Stimulated activated CD4-positive, alpha-beta T cell treated with anti-CD3 and anti-CD28 coated beads, Interleukin-2, amount 100 ng/mL, for 4 hours (primary cell): ENCODE results near the gene VWA5B1.
A peak's percentile ranks its signal among the peaks of the same experiment; 100 is the strongest.
"Not testable (repeated sequence)": the region's sequence is repeated elsewhere in the genome, so short reads cannot be mapped to it uniquely, and the experiment has no call there.

ENCODE experiments used
- DNase-seq: peaks from one replicate; pipeline ENCODE4 v3.0.0-alpha.2; 2020; ENCODE audit warnings: low read depth

Gene VWA5B1, protein sequence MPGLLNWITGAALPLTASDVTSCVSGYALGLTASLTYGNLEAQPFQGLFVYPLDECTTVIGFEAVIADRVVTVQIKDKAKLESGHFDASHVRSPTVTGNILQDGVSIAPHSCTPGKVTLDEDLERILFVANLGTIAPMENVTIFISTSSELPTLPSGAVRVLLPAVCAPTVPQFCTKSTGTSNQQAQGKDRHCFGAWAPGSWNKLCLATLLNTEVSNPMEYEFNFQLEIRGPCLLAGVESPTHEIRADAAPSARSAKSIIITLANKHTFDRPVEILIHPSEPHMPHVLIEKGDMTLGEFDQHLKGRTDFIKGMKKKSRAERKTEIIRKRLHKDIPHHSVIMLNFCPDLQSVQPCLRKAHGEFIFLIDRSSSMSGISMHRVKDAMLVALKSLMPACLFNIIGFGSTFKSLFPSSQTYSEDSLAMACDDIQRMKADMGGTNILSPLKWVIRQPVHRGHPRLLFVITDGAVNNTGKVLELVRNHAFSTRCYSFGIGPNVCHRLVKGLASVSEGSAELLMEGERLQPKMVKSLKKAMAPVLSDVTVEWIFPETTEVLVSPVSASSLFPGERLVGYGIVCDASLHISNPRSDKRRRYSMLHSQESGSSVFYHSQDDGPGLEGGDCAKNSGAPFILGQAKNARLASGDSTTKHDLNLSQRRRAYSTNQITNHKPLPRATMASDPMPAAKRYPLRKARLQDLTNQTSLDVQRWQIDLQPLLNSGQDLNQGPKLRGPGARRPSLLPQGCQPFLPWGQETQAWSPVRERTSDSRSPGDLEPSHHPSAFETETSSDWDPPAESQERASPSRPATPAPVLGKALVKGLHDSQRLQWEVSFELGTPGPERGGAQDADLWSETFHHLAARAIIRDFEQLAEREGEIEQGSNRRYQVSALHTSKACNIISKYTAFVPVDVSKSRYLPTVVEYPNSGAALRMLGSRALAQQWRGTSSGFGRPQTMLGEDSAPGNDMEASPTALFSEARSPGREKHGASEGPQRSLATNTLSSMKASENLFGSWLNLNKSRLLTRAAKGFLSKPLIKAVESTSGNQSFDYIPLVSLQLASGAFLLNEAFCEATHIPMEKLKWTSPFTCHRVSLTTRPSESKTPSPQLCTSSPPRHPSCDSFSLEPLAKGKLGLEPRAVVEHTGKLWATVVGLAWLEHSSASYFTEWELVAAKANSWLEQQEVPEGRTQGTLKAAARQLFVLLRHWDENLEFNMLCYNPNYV

DNA sequence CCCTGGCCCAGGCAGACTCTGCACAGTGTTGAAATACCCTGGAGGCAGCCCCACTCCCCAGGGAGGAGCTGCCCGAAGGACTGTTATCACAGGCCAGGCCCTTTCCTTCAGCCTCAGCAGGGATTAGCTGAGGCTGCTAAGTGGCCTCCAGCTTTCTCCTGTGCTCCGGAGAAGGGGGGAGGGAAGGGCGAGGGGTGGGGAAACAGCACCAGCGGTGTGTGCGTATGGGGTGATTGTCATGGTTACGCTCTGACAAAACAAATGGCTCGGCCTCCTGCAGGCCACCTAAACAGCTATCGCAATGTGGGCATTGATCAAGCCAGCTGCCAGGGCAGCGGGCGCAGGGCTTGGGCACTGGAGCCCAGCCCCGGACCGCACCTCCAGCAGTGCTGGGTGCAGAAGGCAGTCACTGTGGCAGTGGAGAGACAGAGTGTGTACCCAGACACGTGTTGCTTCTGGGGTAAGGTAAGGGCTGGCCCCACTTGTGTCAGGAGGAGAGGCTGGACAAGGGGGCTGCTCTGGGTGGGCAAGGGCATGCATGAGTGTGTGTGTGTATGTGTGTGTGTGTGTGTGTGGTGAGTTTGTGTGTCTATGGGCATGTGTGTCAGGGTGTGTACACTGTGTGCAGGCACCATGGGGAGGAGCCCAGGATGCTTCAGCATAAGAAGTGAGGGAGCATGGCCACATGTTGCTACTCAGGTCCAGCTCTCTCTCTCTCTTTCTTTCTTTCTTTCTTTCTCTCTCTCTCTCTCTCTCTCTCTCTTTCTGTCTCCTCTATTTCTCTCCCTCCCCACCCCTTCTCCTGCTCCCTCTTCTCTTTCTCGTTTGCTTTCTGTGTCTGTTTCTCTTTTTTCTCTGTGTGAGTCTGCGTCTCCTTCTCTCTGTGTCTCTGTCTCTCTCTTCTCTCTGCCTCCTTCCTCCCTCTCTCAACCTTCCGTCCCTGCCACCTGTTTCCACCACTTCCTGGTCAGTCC, at the start of gene VWA5B1:
Gene VWA5B1 (plus strand): TSS at position 252 of the 974 bp plus-strand sequence. CDS start 19,727 bp downstream, outside the sequence.
- no peak for DNase-seq

DNA sequence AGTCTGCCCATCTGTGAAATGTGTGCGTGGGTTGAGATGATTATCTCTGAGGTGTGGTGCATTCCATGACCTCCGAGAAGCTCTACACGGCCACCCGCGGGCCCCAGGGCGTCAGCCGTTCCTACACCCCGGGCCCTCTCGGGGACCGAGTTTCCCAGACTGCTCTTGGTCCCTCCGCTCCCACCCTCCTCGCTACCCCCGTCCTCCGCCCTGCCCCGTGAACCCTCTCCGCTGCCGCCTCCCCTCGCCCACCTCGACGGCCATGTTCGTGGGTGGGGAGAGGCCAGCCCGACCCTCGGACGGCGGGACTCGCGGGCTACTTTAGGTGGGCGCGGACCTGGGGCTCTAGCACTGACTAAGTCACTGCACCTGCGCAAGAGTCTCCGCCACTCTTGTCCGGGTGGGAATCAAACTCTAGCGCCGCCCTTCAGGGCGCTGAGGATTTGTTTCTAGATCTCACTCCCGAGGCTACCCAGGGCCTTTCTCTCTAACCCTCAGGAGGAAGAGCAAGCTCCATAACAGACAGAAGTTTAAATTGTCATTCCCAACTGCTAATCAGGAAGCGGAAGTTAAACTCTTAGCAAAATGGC, 47.7 kb upstream of the VWA5B1 start:
- DNase-seq, result no peak

DNA sequence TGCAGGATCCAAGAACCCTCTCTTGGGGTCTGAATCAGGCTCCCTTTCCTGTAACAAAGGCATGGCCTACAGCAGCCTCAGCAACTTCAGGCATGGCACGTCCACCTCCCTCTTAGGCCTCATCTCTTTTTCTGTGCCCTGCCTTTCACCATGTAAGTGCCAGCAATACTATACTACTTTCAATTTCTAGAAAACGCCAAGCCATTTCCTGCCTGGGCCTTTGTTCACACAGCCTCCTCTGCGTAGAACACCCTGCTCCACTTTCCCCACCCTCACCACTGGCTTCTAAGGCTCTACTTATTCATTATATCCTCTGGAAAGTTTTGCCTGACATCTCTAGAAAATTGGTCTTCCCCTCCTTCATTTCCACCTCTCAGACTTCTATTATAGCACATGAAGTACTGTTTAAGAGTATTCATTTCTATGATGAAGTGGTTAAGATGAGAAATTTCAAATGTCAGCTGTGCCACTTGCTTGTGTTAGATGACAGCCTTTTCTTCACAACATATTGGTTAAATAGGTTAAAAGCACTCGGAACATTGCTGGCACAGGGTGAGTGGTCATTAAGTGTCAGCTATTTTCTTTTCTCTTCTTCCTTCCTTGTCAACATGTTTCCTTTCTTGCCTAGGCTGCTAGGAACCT, 41.6 kb upstream of the VWA5B1 start:
- peak; percentile 38 for DNase-seq

DNA sequence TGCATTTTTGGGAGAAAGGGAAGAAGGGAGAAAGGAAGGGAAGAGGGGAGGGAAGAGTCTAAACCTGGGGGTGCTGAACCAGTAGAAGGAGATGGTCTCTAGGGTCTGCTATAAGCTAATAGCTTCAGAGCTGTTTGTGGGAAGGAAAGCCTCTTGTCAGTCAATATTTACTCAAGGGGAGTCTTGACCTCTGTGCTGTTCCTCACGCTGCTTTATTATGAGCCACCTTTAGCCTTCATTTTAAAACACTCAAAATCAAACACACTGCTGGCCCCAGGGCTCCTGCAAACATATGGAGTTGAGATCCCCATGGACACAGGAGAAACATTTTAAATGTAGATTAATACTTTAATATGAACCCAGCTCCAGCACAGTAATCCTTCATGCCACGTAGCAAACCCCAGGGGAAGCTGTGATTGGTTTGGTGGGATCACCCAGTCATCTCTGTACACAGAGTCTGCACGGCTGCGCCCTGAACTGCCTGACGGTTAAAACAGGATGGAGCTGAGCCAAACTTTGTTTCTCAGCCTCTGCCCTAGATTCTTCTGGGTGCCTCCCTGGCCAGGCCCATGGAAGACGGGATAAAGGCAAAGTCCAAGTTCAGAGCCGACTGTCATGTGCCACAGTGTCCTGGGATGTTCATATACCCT, 40.2 kb upstream of the VWA5B1 start:
- DNase-seq, result no peak

DNA sequence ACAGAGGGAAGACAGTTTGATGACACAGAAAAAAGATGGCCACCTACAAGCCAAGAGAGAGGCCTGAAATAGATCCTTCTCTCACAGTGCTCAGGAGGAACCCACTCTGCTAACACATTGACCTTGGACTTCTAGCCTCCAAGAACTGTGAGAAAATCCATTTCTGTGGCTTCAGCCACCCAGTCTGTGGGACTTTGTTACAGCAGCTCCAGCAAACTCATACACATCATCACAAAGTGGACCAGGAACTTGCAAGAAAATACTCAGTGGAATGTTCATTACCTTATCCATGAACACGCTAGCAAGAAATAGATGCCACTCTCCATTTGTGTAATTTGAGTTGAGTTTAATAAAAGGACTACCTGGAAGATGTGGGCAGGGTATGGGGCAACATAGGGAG, 38.1 kb upstream of the VWA5B1 start:
- DNase-seq, result no peak

DNA sequence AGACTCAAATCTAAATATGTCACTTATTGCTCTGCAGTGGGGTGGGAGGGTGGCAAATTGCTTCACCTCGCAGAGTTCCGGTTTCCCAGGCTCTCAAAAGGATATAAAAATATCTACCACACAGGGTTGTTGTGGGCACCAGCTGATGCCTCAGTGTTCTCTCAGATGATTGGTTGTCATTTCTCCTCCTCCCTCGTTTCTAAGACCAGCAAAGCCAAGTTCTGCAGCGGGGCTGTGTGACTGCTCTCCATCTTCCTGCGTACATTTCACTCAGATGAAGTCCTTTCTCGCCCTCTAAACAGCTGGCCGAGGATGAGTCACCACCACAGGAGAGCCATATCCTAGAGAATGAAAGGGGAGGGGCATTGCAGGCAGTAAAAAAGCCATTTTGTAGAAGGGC, 35.0 kb upstream of the VWA5B1 start:
- no peak for DNase-seq

DNA sequence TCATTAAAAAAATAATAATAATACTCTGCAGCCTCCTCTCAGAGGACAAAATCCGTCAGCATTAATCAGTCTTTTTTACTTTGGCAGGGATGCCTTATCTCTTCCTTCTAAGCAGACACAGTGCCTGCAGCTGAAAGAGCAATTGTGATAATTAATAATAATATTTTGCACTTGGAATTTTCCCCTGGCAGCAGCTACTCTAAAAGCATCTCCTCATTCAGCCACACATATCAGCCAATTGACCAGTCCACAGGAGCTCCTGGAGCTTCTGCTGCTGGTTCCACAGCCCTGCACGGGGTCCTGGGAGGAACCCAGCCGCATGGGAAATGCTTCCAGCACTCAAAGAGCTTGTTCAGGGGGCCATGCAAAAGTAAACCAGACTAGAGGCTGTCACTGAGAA, 31.0 kb upstream of the VWA5B1 start:
- no peak for DNase-seq

- no peak for DNase-seq
These were observed 29.6 kb upstream of the VWA5B1 start for GRCh38 chr1:20261095-20261494.

GRCh38 chr1:20262810-20263534, 27.7 kb upstream of the VWA5B1 start:
- no peak for DNase-seq

DNA sequence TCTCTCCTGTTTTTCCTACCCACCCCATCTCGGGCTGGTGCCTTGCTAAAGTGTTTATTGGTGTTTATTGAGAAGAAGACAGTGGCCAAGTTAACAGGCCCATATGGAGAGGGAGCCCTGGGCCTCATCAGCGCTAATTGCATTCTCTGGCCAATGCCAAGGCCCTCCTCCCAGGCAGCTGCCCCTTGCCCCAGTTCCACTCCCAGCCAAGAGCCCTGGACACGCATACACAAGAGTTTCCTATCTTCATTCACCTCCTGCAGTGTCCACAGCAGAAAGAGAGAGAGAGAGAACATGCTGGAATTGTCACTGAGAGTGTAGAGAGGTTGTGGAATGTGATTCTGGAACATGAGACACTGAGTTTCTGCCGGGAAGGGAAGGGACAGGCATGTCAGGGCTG, 25.4 kb upstream of the VWA5B1 start:
- DNase-seq, result no peak

DNA sequence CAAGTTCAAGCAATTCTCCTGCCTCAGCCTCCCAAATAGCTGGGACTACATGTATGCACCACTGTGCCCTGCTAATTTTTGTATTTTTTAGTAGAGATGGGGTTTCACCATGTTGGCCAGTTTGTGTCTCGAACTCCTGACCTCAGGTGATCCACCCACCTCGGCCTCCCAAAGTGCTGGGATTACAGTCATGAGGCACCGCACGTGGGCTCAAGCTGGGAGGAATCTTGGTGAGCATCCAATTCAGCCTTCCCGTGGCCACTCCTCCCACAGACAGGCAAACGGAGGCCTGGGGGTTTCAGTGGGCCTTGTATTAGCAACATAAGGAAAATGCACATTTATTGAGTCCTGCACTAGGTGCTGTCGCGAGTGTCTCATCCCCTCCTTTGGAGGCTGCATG, 24.5 kb upstream of the VWA5B1 start:
- no peak for DNase-seq

- DNase-seq, result no peak
These were observed 24.0 kb upstream of the VWA5B1 start for GRCh38 chr1:20266642-20267041.

DNA sequence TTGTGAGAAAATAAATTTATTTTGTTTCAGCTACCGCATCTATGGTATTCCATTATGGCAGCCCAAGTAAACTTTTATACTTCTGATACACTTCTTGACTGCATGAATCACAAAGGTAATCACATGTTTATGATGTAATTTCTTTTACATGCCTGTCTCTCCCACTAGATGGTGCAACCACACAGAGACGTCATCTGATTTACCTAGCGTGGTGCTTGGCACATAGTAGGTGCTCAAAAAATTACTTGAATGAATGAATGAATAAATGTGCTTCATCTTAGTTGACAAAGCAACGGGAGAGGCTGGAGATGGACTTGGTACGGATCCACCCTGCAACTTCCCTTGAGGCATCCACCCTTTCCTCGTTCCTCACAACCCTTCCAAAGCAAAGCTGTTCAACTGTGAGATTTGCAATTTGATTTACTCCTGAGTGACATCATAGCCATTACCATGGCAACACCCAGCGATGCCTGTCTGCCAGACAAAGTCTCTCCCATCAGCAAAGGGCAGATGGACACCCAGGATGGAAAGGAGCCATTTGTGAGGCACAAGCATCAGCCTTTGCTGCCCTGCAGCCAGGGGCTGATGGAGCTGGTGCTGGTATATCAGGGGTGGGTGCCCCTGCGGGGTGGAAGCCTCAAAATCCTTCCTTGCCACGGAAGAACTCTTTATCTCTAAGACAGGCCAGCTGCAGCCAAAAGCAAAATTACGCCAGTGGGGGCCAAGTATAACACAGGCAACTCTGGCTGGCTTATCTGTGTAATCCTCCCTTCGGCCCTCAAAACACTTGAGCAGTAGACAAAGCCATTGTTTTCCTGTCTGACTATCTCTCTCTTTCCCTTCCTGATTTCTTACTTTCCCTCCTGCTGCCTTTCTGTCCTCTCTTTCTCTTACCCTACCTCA, 18.9 kb upstream of the VWA5B1 start:
- no peak for DNase-seq

DNA sequence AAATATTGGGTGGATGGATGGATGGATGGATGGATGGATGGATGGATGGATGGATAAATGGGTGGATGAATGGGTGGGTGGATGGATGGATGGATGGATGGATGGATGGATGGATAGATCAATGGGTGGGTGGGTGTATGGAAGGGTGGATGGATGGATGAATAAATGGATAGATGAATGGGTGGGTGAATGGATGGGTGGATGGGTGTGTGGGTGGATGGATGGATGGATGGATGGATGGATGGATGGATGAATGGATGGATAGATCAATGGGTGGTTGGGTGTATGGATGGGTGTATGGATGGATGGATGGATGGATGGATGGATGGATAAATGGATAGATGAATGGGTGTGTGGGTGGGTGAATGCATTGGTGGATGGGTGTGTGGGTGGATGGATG, 17.0 kb upstream of the VWA5B1 start:
- DNase-seq, result not testable (repeated sequence)

- DNase-seq, result no peak
These were observed 15.3 kb upstream of the VWA5B1 start for GRCh38 chr1:20275319-20275925.

GRCh38 chr1:20276485-20277159, 14.1 kb upstream of the VWA5B1 start:
- no peak for DNase-seq

- DNase-seq, result no peak
These were observed 12.0 kb upstream of the VWA5B1 start for GRCh38 chr1:20278692-20279130.
